Muscle of arm (tissue), 14 donors: ENCODE data around the gene SAMD15. TPM values are rescaled to one million over a fixed set of nuclear protein-coding genes. Genes with fewer than 3 reads are reported as not detected.
A peak's percentile ranks its signal among the peaks of the same experiment; 100 is the strongest.
"Not testable (repeated sequence)": the region's sequence is repeated elsewhere in the genome, so short reads cannot be mapped to it uniquely, and the experiment has no call there.

Experiments
- DNase-seq: peaks from one replicate; pipeline ENCODE4 v3.0.0-alpha.2; 2013
- long read RNA-seq, 11 donors: transcript quantifications; one replicate each; lab custom pipeline, GENCODE V29; 2026
- polyA plus RNA-seq, 12 donors: library from polyadenylated mRNA; unstranded; fragments of 120-200 nt; gene quantifications; one replicate each; pipeline ENCODE4 v1.2.1, GENCODE V29; 2013; ENCODE audit not compliant: insufficient read length in 12 of 12

SAMD15 gene
- 1 to 10 TPM in 1 of 12 donors, under 1 TPM in 9, not detected in 2; 0.29 to 1.6 (median 0.55) TPM for polyA plus RNA-seq
- long read RNA-seq, donor 1, result 0 reads
- long read RNA-seq, donor 2, result 0 reads
- long read RNA-seq, donor 3, result 0 reads
- long read RNA-seq, donor 4, result 0 reads
- long read RNA-seq, donor 5, result 0 reads
- long read RNA-seq, donor 6, result 0 reads
- long read RNA-seq, donor 7, result 0 reads
- long read RNA-seq, donor 8, result 0 reads
- long read RNA-seq, donor 9, result 0 reads
- long read RNA-seq, donor 10, result 0 reads
- long read RNA-seq, donor 11, result 0 reads

DNA sequence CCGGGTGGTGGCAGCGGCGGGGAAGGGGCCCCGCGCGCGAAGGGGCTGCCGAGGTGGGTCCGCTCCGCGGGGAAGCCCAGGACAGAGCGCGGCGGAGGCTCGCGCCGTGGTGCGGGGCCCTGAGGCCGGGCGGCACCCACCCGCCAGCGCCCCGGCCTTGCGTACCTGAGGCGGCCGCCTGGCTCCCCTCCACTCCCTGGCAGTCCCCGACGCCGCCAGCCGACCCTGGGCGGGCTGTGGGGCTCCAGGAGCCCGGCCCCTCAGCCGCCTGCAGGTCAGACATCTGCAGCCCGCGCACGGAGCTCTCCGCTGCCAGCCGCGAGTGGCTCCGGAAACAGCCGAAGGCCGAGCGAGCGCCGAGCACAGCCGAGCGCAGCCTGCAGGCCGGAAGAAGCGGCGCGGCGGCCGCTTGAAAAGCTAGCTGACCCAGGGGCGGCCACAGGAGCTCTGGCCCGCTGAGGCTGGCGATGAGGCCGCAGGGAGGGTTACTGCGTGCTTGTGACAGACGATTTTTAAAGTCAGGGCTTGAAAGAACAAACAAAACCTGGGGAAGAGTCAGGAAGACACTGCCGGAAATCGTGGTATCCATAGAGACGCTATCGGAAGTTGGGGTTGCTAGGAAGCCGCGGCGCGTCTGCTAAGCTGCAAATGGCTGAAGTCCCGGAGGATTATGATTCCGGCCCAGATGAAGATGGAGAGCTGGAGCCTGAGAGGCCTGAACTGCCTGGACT, at the start of gene SAMD15, which contains the start of gene TMED8:
Gene SAMD15, plus strand, starts transcription at position 609 of the 731 bp plus-strand sequence. Its CDS starts 40 bp downstream, at position 649.
Gene TMED8, minus strand, starts transcription at position 324 of the 731 bp plus-strand sequence. Its CDS starts 41 bp downstream, at position 283.
- DNase-seq, result peak; percentile 89

DNA sequence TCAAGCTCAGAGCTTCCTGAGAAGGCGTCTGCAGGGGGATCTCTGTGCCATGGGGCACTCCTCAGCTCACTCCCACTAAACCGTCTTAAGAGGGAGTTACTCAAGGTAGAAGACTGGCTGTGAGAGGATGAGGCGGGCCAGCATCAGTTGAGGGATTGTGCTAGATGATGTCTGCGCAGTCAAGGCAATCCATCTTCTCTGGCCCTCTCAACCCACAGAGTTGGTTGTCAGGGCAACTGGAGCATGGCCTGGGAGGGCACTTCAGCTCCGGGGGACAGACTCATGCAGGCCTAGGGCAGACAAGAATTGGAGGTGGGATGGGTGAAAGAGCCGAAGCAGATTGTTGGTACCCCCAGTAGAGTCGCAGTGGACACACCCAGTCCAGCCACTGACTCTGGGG, 47.3 kb upstream of the SAMD15 start:
- no peak for DNase-seq

DNA sequence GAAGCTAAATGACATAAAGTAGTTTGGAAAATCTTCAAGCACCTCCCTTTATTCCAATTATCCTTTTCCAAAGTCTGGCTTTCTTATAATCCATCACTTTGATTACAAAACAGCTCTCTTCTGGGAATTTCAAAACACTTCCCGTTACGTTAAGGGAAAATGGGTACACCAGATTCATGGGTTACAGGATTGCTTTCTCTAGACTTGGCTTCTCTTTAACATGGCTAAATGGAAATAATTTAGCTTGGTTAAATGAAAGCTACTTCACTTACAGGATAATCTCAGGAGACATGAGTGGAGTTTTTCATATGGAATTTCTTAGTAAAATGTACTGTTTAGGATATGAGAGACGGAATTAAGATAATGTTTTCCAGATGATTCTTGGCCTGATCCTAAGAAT, 41.6 kb upstream of the SAMD15 start:
- peak; percentile 42 for DNase-seq

DNA sequence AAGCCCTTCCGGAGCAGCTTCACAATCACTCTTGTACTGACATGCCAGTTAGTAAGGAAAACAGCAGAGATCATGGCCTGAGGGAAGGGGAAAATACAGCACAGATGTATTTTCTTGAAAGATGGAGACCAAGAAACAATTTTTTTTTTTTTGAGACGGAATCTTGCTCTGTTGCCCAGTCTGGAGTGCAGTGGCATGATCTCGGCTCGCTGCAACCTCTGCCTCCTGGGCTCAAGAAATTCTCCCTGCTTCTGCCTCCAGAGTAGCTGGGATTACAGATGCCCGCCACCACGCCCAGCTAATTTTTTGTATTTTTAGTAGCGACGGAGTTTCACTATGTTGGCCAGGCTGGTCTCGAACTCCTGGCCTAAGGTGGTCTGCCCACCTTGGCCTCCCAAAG, 39.9 kb upstream of the SAMD15 start:
- DNase-seq, result not testable (repeated sequence)

DNA sequence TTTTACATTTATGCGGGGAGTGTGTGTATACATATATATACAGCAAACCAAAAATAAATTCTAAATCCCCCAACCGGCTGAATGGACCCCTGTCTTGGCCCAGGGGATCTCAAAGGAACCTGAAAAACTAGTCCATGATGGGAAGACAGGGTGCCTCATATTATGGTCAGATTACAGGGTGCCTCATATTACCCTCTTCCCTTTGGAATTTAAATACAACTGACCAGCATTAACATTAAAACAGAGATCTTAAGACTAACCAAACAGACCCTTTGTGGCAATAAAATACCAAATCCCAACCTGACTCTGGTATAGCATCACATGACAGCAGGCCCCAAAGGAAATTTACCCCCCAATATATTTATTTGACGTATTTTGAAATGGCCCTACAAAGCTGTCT, 39.3 kb upstream of the SAMD15 start:
- DNase-seq, result no peak

DNA sequence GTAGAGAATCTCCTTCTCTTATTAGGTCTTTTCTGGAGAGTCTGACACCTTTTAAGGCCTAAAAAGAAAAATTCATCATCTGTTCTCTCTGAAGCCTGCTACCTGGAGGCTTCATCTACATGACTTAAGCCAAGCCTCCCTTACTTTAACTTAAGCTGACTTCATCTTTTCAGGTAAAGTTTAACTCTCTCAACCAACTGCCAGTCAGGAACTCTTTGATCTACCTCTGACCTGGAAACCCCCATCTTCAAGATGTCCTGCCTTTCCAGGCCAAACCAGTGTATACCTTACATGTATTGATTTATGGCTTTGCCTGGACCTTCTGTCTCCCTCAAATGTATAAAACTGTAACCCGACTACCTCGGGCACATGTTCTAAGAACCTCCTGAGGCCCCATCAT, 38.9 kb upstream of the SAMD15 start:
- DNase-seq, result no peak

DNA sequence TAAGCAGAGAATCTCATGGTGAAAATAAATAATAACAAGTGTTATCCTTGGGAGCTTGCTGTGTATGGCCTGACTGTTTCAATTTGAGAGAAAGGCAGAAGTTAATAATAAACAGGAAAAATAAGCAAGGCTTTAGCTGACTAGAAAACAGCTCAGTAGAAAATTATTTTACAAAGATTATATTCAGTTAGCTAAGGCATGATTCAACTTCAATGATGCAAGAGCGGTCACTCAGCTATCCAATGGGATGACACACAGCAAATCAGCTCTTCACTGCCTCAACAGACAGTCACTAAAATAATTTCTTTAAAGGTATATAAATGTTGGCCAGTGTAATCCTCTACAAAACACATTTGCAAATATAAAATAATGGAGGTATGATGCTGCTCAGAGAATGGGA, 37.8 kb upstream of the SAMD15 start:
- no peak for DNase-seq

DNA sequence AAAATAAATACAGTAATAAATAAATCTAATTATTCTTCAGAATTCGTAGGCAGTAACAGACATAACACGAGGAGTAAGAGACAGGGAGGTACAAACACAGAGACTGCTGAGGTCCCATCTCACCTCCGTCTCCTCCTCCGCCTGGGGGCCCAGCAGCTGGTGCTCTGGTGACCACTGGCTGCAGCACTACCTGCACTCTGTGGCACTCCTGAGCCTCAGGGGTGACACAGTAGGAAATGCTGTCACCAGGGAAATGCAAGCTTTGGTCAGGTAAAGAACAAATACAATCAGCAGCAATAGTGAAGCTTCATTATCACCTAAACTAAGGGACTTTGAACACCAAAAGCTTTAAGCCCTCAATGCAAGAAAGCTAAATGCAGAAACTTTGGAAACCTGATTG, 36.8 kb upstream of the SAMD15 start:
- DNase-seq, result no peak

DNA sequence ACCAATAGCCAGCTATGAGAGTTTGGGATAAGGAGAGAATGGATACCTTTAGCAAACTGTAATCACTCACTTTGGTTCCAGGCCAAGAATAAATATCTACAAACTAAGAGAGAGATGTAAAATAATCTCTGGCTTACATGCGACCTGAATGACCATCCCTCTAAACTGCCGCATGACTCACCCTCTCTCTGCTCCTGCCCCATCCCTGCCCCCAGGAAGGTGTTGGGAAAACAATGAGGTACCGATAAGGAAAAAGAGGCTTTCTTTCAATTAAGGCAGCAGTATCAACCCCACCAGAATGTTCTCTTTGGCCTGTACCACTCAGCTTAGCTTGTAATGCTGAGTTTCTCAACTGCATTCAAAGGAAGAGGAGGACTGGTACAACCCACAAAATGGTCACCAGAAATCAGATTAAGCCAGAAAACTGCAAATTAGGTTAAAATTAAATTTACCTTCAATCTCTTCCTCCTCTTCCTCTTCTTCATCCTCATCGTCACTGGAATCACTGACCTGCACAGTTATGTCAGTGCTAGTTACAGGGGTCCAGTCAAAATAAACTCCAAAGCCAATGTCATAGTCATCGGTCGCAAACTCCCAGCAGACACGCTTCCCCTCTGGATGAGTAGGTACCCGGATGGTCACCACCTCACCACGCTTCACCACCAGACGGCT, 34.3 kb upstream of the SAMD15 start:
- DNase-seq, result no peak

DNA sequence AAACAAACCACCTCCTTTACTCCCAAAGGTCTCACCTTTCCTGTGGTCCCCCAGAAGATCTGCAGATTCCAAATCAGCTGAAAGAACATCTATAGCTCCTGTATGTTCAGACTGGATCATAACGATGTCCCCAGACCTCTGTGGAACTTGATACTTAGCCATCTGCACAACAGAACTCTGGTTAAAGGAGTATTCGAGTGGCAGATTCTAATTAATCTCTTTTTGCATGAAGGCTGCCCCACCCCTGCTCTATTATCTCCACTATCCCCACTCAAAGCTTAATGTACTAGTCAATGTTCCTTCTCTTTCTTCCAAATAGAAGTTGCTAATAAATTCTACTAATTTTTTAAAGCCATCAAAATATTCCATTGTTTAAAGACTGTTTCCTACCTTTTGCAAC, 33.5 kb upstream of the SAMD15 start:
- DNase-seq, result no peak

DNA sequence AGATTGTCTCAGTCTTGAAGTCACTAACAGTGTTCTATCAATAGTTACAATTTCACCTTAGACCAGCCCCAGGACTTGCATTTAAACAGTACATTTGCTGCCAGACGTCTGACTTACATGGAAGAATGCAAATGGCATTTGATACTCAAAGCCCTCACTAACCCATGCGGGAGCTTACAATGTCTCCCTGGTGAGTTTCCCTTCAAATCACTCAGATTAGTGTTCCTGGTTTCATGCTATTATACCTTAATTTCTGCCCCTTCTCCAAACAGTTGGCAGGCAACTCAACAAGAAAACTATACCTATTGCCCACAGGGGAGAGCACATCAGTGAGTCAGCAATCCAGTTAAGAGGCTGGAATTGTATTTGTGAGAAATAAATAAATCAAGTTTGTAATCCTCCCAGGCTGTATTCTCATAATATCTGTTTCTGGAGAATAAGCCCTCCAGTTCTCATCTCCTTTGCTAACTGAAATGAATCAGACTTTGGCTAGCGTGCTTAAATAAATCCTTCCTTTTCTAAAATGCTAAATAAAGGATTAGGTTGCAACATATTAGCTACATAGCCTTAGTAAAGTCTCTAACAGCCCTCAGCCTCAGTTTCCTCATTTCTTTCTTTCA, 32.7 kb upstream of the SAMD15 start:
- no peak for DNase-seq

DNA sequence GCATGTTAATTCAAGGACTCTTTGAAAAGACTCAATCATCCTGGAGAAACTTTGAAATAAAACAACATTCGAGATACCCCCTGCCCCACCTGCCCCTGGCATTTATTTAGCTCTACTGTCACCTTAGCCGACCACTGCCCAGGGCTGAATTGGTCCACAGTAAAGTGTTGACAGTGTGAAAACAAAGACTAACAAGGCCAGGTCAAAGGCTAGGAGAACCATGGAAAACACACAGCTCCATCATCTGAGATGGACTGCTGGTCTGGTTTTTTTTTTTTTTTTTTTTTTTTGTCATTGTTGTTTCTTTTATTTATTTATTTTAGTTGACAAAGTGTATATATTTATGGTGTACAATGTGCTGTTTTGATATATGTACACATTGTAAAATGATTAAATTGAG, 30.7 kb upstream of the SAMD15 start:
- no peak for DNase-seq

DNA sequence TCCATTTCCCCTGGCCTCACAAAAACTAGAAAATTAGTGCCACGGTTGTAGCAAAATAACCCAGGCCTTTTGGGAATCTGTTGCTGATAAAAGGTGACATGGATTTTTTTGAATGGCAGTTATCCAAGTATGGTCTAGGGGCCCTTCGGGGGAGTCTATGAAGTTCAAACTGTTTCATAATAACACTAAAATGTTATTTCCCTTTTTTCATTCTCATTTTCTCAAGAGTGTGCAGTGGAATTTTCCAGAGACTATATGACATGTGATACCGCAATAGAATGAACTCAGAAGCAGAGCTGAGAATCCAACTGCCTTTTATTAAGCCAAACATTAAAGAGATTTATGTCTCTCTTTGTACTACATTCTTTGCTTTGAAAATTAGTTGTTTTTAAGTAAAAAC, 29.4 kb upstream of the SAMD15 start:
- peak; percentile 25 for DNase-seq

DNA sequence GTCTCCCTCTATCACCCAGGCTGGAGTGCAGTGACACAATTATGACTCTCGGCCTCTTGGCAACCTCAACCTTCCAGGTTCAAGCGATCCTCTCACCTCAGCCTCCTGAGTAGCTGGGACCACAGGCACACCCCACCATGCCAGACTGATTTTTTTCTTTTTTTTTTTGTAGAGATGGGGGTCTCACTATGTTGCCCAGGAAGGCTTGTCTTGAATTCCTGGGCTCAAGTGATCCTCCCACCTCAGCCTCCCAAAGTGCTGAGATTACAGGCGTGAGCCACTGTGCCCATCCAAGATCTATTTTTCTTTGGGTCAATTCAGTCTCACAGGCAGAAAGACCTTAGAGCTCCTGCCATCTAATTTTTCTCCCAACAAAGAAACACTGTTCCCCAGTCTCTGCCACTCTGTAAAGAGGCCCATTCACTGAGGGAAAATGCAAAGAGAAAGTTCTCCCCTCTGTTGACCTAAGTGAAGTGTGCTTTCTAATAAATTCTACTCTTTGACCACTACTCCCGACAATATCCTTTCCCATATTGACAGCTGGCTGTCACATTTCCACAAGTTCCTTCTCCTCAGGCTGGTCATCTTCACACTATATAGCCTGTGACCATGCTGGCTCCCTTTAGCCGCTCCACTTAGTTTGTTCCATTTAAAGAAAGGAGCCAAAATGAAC, 23.6 kb upstream of the SAMD15 start:
- no peak for DNase-seq

DNA sequence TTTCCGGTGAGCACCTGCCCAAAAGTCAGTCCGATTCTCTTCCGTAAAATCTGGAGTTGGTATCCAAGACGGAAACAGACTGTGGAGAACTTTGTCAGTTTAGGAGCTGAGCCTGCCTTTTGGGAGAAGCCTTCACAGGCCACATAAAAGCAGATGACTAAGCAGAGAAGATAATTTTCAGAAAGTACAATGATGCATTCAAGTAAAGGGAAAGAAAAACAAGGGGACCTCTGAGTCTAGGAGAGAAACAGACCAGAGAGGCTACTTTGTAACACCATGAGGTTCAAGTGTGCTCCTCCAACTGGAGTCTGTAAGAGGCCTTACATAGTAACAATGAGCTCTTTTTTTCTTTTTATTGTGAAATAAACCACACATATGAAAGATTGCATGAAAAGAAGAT, 21.4 kb upstream of the SAMD15 start:
- DNase-seq, result no peak

DNA sequence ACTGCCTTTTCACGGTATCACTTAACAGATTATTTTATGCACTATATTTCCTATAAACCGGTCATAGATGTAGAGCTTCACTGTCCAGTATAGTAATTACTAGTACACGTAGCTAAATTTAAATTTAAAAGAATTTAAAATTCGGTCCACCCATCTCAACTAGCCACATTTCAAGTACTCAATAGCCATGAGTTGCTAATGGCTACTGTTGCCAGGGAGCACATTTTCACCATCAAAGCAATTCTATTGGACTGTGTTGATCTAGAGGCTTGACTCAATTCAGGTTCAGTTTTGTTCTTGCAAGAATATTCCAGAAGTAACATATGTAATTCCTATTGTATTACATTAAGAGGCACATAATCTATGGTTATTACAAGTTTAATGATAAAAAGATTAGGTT, 20.3 kb upstream of the SAMD15 start:
- DNase-seq, result no peak

DNA sequence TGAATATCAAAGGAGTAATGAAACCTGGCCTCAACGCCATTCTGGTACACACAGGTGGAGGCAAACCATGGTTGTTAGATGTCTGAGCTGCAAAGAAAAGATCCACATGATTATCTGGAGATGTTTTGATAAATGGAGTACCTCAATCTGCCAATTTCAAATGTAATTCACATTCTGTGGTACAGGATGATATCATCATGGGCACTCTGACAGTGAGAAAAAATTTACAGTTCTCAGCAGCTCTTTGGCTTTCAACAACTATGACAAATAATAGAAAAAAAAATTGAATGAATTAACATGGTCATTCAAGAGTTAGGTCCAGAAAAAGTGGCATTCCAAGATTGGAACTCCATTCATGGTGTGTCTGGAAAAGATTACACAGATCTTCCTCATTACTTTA, 17.6 kb upstream of the SAMD15 start:
- no peak for DNase-seq

DNA sequence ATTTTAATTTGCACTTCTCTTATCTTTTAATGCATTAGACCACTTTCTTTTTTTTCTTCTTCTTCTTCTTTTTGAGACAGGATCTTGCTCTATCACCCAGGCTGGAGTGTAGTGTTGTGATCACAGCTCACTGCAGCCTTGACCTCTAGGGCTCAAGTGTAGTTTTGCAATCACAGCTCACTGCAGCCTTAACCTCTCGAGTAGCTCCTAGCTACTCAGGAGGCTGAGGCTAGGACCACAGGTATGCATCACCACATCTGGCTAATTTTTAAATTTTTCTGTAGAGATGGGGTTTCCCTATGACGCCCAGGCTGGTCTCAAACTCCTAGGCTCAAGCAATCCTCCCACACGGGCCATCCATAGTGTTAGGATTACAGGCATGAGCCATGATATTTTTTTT, 13.0 kb upstream of the SAMD15 start:
- DNase-seq, result no peak

DNA sequence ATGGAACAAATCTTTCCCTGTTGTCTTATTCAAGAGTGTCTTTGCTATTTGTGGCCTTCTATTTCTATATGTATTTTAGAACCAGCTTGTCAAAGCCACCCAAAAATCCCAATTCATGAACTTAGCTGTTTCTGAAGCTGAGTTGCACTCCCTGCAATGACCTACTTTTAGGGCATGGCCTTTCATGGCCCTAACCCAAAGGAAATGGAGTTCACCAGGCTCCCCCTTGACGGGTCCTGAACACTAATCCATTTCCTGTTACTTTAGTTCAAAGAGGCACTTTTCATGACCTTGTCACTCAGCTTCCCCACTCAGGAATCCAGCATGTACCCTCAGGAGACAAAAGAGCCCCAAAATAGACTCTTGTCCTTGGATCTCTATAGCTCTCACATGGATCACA, 7.9 kb upstream of the SAMD15 start:
- no peak for DNase-seq

DNA sequence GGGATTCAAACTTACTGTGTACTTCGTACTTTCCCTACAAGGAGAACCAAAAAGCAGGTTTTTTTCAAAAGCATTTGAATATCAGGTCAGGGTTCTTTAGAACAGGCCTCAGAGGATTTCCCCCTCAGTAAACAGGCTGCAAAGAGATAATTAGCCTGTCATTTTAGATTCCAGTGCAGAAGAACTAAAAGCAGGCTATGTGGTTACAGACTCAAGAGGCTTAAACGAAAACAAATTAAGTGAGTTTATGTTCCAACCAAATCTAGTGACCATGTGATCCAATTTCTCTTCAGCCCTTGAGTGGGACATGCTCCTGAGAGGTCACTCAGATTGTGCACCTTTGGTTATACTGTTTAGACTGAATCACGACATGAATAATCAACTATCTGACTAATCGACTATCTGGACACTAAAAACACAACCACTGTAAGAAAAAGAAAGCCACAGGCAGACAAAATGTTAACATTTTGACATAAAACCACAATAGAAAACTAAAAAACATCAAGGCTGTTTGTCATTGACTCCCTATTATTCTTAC, 4.8 kb upstream of the SAMD15 start:
- no peak for DNase-seq

DNA sequence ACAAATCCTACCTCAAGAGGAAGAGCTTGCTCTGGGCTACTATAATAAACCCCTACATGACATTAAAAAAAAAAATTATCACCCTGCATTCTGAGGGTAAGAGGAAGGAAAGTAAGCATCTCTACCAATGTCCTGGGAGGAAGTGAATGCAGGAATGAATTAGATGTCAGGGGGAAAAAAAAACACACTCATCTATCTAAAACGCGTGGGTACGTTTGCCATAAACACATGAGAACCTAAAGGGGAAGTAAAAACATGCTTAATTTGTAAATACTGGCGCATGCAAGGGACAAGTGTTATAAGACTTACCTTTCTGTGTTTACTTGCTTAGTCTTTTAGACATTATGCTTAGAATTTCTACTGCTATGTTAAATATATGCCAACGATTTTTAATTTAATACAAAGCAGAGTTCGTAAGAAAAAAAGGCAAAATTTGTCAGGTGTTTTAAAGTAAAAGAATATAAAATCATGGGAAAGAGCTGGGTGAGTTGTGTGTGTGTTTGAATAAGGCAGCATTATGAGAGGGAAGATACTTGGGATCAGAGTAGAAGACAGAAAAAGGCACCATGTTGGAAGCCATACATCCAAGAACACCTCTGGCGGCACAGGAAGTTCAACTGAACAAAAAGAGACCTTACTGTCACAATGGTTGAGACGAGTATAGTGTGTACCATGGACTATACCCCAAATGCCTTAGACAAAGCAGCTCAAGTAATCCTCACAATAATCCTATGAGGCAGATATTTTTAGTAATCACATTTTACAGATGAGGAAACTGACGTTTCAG, 1.8 kb upstream of the SAMD15 start:
- DNase-seq, result no peak
